ENCODE measurements around the gene DDX54.

- TF ChIP-seq ETV6 (CRISPR knock-in tag; IDR thresholded peaks at IDR 0.05) (no peak), JUN (CRISPR knock-in tag; IDR thresholded peaks at IDR 0.05) (no peak), FOXP4 (CRISPR knock-in tag; IDR thresholded peaks at IDR 0.05) (no peak), PRDM15 (CRISPR knock-in tag; IDR thresholded peaks at IDR 0.05) (no peak), CTCF (IDR thresholded peaks at IDR 0.05) (no peak)
Measured at GRCh38 chr12:113115455-113116126, 69.7 kb downstream of the DDX54 start.

Data from WTC11 (cell line).